CD14-positive monocyte (primary cell): ENCODE data around the gene ANXA10. TPM values are rescaled to one million over a fixed set of nuclear protein-coding genes. Genes with fewer than 3 reads are reported as not detected.

Source experiments
- DNase-seq, 3 donors: peaks; one replicate each; pipeline ENCODE4 v3.0.0-alpha.2; 2011 to 2022
- H2AFZ ChIP-seq: 2 replicates; pipeline ENCODE4 v1.6.0; 2012; ENCODE audit warnings: mild to moderate bottlenecking, low read depth, low read length, inconsistent platforms; ENCODE audit not compliant: insufficient read depth, poor library complexity, severe bottlenecking
- H3K27ac ChIP-seq, 2 donors: 1 replicate in 1 of 2; 2 replicates in 1 of 2; pipeline ENCODE4 v1.5.1; 2012 to 2013; ENCODE audit warnings: low read length in 2 of 2, control low read depth in 1 of 2, inconsistent platforms in 1 of 2, low read depth in 1 of 2, mild to moderate bottlenecking in 1 of 2
- H3K27me3 ChIP-seq, 2 donors: one replicate each; pipeline versions ENCODE4 v1.6.0 to v1.6.1; 2011 to 2013; ENCODE audit warnings: low read length in 2 of 2; ENCODE audit not compliant: control insufficient read depth in 2 of 2, insufficient read depth in 2 of 2
- H3K36me3 ChIP-seq, 2 donors: replicated peaks in 1 of 2; 1 replicate in 1 of 2; 2 replicates in 1 of 2; pipeline versions ENCODE4 v1.5.1 to v1.6.1; 2012 to 2013; ENCODE audit warnings: low read length in 2 of 2, control low read depth in 1 of 2, inconsistent platforms in 1 of 2, mild to moderate bottlenecking in 1 of 2; ENCODE audit not compliant: insufficient read depth in 2 of 2, control insufficient read depth in 1 of 2
- H3K4me1 ChIP-seq, 2 donors: 1 replicate in 1 of 2; 2 replicates in 1 of 2; pipeline versions ENCODE4 v1.5.1 to v1.6.1; 2012 to 2013; ENCODE audit warnings: low read length in 2 of 2, control low read depth in 1 of 2, inconsistent platforms in 1 of 2, mild to moderate bottlenecking in 1 of 2, moderate library complexity in 1 of 2; ENCODE audit not compliant: insufficient read depth in 2 of 2, control insufficient read depth in 1 of 2
- H3K4me2 ChIP-seq: replicated peaks from 2 replicates; pipeline ENCODE3; 2012; ENCODE audit warnings: low read length, moderate library complexity, mild to moderate bottlenecking; ENCODE audit not compliant: poor library complexity, severe bottlenecking; ENCODE audit errors: extremely low read depth
- H3K4me3 ChIP-seq, 3 experiments: fragments of 200-600 bp in 1 of 3; sonication (generic) in 1 of 3; replicated peaks in 1 of 3; 1 replicate in 2 of 3; 2 replicates in 1 of 3; pipeline ENCODE4 v1.5.1; 2011 to 2013; ENCODE audit warnings: low read length in 3 of 3, mild to moderate bottlenecking in 3 of 3, control low read depth in 2 of 3, low read depth in 2 of 3, inconsistent platforms in 1 of 3, moderate library complexity in 1 of 3
- H3K79me2 ChIP-seq: 2 replicates; pipeline ENCODE4 v1.6.0; 2012; ENCODE audit warnings: mild to moderate bottlenecking, control low read depth, inconsistent platforms, low read length, moderate library complexity; ENCODE audit not compliant: insufficient read depth
- H3K9ac ChIP-seq: 2 replicates; pipeline ENCODE4 v1.6.0; 2017; ENCODE audit warnings: low read length, mild to moderate bottlenecking; ENCODE audit not compliant: insufficient read depth, poor library complexity, severe bottlenecking
- H3K9me3 ChIP-seq, 2 donors: replicated peaks in 1 of 2; 1 replicate in 1 of 2; 2 replicates in 1 of 2; pipeline versions ENCODE4 v1.5.1 to v1.6.1; 2012 to 2013; ENCODE audit warnings: low read length in 2 of 2, control low read depth in 1 of 2; ENCODE audit not compliant: control insufficient read depth in 1 of 2, insufficient read depth in 1 of 2
- H4K20me1 ChIP-seq: 2 replicates; pipeline ENCODE4 v1.6.0; 2012; ENCODE audit warnings: mild to moderate bottlenecking, low read length, control low read depth, moderate library complexity; ENCODE audit not compliant: insufficient read depth
- H3K27ac Mint-ChIP-seq, 7 donors: one replicate each; pipeline ENCODE4 v1.8.0; 2020; ENCODE audit warnings: mild to moderate bottlenecking in 7 of 7, mixed read lengths in 7 of 7, moderate library complexity in 6 of 7, inconsistent platforms in 2 of 7
- H3K27me3 Mint-ChIP-seq, 3 donors: one replicate each; pipeline ENCODE4 v1.8.0; 2021 to 2022; ENCODE audit warnings: low read depth in 3 of 3, mild to moderate bottlenecking in 3 of 3, mixed read lengths in 3 of 3, moderate library complexity in 3 of 3, inconsistent platforms in 1 of 3
- H3K36me3 Mint-ChIP-seq, 2 donors: one replicate each; pipeline ENCODE4 v1.8.0; 2020; ENCODE audit warnings: mixed read lengths in 2 of 2, inconsistent platforms in 1 of 2, mild to moderate bottlenecking in 1 of 2
- H3K4me1 Mint-ChIP-seq: one replicate; pipeline ENCODE4 v1.8.0; 2020; ENCODE audit warnings: mild to moderate bottlenecking, mixed read lengths
- H3K4me3 Mint-ChIP-seq, 2 donors: one replicate each; pipeline ENCODE4 v1.8.0; 2020; ENCODE audit warnings: mild to moderate bottlenecking in 2 of 2, mixed read lengths in 2 of 2, moderate library complexity in 1 of 2
- H3K9me3 Mint-ChIP-seq, 7 donors: one replicate each; pipeline ENCODE4 v1.8.0; 2020 to 2022; ENCODE audit warnings: mixed read lengths in 7 of 7, mild to moderate bottlenecking in 6 of 7, moderate library complexity in 6 of 7, inconsistent platforms in 2 of 7
- CTCF ChIP-seq: fragments of 200-600 bp; IDR thresholded peaks from one replicate; pipeline ENCODE4 v1.8.0; 2022; ENCODE audit warnings: antibody characterized with exemption, mild to moderate bottlenecking
- WGBS: methylation state at CpG from one replicate; pipeline ENCODE4 v1.1.5; 2013; ENCODE audit warnings: missing lambda C conversion rate; ENCODE audit not compliant: insufficient coverage; 5-methylcytosine and 5-hydroxymethylcytosine counted together
- intact Hi-C, 2 donors: fragments of 100-400 bp; cut with micrococcal nuclease; formaldehyde crosslinking; loops; one replicate each; pipeline versions ENCODE4 v1.15.0 to v1.15.1; 2023
- polyA plus RNA-seq, 3 donors: library from polyadenylated mRNA; depleted of rRNA in 1 of 3; unstranded in 2 of 3; stranded (reverse) in 1 of 3; fragments of 300-500 nt in 2 of 3; fragments of >200 nt in 1 of 3; fragmentation: Illumina TruSeq in 2 of 3; gene quantifications; 1 replicate in 2 of 3; 2 replicates in 1 of 3; pipeline ENCODE4 v1.2.3, GENCODE V29; 2012 to 2021

Gene ANXA10
- polyA plus RNA-seq, 3 donors: not detected

GRCh38 chr4:168076989-168077725 is 15.2 kb upstream of the ANXA10 start:
- no peaks in the 10 kb centered on the region for H4K20me1 ChIP-seq
- no peaks in the 10 kb centered on the region for H3K36me3 ChIP-seq
- no peak overlapping the region for H2AFZ ChIP-seq
- Mint-ChIP-seq H3K36me3 (no peaks in the 10 kb centered on the region), H3K4me1 (no peaks in the 10 kb centered on the region), H3K27me3 (peaks cover 0 to under 1% (median 0%) of the 10 kb centered on the region in 3 donors), H3K4me3 (no peak overlapping the region), H3K27ac (no peak overlapping the region), H3K9me3 (no peaks in the 10 kb centered on the region)
- no peaks in the 10 kb centered on the region for H3K79me2 ChIP-seq
- intact Hi-C loops: loop anchor here (5.0 to 10.0 kb wide), 2 partner anchors 1052 to 1055 kb away; no protein-coding TSS in a partner anchor
- H3K27me3 ChIP-seq: no peaks in the 10 kb centered on the region
- no peaks in the 10 kb centered on the region for H3K9me3 ChIP-seq
- peak; percentile 77 for TF ChIP-seq CTCF
- no peak overlapping the region for H3K4me3 ChIP-seq
- no peak overlapping the region for H3K4me2 ChIP-seq
- H3K27ac ChIP-seq: no peak overlapping the region
- no peaks in the 10 kb centered on the region for H3K4me1 ChIP-seq
- no peak overlapping the region for H3K9ac ChIP-seq
- DNase-seq: peak; percentile 0 to 7 (median 4)
- no CpG with 5 or more reads among the region's 2 CpGs for WGBS

- H2AFZ ChIP-seq: no peak overlapping the region
Measured at GRCh38 chr4:168077726-168078239, 14.6 kb upstream of the ANXA10 start.

More at GRCh38 chr4:168077726-168078239, 14.6 kb upstream of the ANXA10 start:
- H4K20me1 ChIP-seq: no peaks in the 10 kb centered on the region
- Mint-ChIP-seq H3K36me3 (no peaks in the 10 kb centered on the region), H3K27ac (no peak overlapping the region), H3K27me3 (peaks cover 0 to 2% (median 0%) of the 10 kb centered on the region in 3 donors), H3K4me1 (no peaks in the 10 kb centered on the region), H3K9me3 (no peaks in the 10 kb centered on the region), H3K4me3 (no peak overlapping the region)
- TF ChIP-seq CTCF: no peak
- no CpG with 5 or more reads among the region's 5 CpGs for WGBS
- H3K4me3 ChIP-seq: no peak overlapping the region
- H3K27me3 ChIP-seq: no peaks in the 10 kb centered on the region
- no peak overlapping the region for H3K4me2 ChIP-seq
- no peaks in the 10 kb centered on the region for H3K4me1 ChIP-seq
- intact Hi-C loops: loop anchor here (5.0 to 10.0 kb wide), 2 partner anchors 1053 to 1055 kb away; no protein-coding TSS in a partner anchor
- no peaks in the 10 kb centered on the region for H3K79me2 ChIP-seq
- no peak for DNase-seq
- H3K27ac ChIP-seq: no peak overlapping the region
- H3K9me3 ChIP-seq: no peaks in the 10 kb centered on the region
- H3K36me3 ChIP-seq: no peaks in the 10 kb centered on the region
- no peak overlapping the region for H3K9ac ChIP-seq
